Pulmonary artery endothelial cell (primary cell): Measurements from ENCODE around the gene SLC29A1. TPM values are rescaled to one million over a fixed set of nuclear protein-coding genes. Genes with fewer than 3 reads are reported as not detected.

Experiments
- DNase-seq: peaks from one replicate; pipeline ENCODE4 v3.0.0-alpha.2; 2011; ENCODE audit warnings: low read depth, low spot score
- total RNA-seq: library from RNA; depleted of rRNA; stranded (reverse); fragments of >200 nt; gene quantifications from 2 replicates; pipeline ENCODE4 v1.2.3, GENCODE V29; 2014

SLC29A1 gene
- total RNA-seq, 1 donor from 2014 or later, result 88.4 TPM

DNA sequence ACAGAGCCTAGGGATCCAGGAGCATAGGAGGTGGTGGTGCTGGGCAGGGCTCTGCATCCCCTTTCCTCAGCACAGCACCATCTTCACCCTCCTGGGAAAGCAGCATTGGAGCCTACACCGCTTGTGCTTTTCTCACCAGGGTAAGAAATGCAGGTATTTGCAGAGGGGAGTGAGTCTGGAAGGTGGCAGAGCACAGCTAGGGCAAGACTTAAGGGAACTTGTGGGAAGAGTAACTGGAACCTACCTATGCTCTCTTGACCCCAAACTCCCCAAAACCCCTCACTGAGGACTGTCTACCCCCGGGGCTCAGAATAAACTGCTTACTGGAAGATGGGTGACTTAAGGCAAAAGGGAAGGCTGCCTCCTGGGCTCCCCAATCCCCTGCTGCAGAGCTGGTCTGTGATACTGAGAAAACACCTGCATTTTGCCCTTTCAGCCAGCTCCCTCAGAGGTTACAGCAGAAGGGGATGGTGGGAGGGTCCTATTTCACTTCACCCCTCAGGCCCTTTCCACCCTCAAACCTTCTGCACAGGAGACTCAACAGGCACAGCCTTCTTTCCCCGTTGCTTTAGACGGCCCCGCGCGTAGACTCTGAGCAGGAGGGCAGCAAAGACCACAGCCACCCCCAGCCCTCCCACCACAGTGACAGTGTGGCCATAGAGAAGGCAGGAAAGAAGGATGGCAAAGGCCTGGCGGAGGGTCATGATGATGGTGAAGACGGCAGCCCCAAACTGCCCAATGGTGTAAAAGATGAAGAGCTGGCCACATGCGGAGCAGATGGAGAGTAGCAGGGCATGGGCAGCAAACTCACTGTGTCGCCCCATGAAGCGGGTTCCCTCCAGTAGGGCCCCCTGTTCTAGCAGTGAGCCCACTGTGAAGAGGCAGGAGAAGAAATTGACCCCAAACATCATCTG, 31.1 kb downstream of the SLC29A1 start:
- no peak for DNase-seq

DNA sequence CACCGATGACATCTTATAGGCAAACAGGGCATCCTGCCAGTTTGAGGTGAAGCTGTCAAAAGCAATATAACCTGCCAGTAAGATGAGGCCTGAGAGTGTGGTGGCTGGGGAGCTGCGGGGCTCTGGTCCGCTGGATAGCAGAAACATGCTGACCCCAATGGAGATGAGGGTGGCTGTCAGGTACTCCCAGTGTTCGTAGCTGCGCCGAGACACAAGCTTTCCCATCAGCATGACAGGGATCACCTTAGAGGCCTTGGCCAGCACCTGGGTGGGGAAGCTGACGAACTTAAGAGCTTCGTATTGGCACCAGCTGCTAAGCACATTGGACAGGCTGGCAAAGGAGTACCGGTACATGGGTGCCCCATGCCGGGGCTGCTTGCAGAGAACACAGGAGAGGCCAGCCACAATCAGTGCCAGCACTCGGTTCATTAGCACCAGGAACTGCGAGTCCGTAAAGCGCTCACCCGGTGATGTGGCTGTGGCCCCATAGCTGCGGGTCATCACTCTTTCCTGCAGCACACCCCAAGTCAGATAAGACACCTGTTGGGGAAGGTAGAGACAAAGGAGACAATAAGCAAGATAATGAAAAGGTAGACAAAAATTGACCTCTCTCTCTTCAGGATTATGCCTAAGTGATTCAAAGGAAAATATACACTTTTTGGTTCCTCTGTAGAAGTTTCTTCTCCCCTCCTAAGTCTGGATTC, 31.9 kb downstream of the SLC29A1 start:
- no peak for DNase-seq

DNA sequence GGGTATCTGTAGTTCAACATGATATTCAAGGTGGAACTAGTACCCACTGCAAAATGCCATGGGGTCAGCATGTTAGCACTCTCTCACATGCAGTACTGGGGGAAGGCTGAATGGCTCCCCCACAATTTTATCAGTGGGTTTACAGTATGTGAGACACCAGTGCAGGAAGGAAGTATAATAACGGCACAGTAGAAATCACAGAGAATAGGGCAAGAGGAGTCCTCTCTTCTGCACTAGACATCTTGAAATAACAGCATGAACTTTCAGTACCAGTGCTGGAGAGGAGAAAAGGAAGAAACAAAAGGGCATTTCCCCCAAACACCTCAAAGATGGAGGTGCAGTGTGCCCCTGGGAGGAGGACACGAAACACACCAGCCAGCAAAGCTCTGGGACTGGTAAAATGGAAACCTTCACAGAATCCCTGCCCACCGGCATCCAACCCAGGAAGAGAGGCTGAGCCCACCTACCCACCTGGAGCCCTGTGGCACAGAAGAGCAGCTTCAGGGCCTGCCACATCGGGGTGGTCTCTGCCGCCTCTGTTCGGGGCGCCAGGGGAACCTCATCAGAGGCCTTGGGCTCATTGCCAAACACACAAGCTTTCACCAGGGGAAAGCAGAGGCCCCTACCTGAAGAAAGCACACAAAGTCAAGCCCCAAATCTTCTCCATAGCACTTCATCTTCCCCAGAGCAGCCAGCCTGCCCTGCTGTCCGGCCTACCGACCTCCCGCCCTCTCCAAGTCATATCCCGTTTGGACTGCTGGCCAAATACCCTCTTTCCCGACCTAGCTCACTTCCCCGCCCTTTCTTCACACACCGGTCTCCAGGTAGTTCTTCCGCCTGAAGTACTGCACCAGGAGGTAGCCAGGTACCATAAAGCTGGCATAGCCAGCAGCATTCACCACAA, 32.7 kb downstream of the SLC29A1 start:
- no peak for DNase-seq

DNA sequence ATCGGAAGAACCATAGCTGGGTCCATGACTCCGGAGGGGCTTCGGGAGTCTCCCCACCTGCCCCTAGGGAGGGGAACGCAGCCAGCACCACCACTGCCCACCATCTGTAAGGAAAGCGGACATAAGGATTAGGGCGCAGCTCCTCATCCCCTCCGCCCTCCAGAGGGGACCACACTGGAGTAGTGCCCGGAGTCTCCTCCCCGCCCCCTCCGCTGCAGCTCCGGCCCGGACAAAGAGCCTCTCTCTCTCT, 33.3 kb downstream of the SLC29A1 start:
- DNase-seq, result no peak

DNA sequence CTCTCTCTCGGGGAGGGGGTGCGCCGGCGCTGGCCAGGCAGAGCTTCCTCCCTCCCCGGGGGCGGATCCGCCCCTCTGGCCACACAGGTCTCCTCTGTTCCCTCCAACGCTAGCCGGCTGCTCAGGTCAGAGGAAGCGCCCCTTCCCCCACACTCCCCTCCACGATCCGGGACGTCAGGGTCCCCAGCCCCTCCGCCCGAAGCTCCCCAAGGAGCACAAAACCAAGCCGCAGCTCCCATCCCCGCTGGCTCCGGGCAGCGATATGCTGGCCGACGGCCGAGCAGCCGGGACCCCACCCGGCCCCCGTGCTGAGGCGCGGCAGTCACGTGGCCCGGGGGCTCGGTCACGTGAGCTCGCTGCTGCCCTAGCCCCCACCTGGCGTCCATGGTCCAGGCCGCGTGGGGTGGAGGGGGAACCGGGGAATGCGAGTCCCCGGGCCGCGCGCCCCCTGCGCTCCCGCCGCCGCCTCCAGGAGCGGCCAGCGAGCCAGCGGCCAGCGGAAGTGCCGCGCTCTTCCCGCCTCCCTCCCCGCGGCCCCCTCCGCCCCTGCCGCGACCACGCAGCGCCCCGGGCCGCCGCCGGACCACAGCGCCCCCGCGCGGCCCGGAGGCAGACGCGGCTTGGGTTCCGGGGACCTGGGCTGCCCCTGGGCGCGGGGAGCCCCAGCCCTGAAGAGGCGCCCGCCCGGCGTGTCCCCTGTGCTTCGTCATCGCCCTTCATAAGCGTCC, 33.8 kb downstream of the SLC29A1 start, which contains the start of gene SLC35B2:
Gene SLC35B2 (minus strand): TSS at position 504 of the 728 bp plus-strand sequence. CDS start 118 bp downstream, at position 386.
- DNase-seq, result no peak

- DNase-seq, result no peak
Observed at GRCh38 chr6:44257753-44258324, 34.4 kb downstream of the SLC29A1 start.

DNA sequence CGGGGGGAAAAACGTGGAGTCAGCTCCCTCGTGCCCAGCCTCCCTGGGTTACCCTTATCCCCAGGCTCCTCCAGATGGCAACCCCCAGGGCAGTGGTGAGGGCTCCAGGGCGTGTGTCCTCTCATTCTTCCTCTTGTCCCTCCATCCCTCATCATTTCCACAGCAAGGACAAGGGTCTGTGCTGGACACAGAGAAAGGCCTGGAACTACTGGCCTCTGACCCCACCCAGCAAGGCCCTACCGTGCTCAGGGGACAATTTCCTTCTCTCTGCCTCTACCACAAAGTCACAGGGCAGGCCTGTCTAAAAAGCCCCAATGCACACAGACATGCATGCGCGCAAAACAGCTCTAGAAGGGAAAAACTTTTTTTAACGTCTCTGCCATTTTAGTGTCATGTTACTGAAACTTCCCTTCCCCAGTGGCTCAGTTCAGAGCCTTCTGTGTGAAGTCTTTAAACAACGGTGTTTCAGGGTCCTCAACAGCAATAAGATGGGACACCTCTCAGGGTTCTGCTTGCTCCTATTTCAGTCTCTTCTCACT, 35.0 kb downstream of the SLC29A1 start:
- DNase-seq, result no peak

DNA sequence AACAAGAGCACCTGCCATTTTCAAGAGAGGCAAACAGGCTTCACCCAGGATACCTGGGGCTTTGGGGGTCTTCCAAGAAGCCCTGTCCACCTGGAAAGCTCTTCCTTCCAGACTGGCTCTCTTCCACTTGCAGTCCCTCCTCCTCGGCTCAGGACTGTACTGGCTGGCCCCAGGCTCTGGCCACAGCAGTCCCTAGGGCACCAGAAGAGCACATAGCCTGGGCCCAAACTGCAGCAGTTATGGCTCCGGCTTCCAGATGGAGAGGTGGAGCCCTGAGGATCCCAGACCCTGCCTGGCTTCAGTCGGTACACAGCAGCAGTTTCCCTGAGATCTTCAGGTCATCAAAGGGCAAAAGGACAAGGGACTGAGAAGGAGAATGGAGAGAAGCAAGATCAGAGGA, 35.5 kb downstream of the SLC29A1 start:
- no peak for DNase-seq

DNA sequence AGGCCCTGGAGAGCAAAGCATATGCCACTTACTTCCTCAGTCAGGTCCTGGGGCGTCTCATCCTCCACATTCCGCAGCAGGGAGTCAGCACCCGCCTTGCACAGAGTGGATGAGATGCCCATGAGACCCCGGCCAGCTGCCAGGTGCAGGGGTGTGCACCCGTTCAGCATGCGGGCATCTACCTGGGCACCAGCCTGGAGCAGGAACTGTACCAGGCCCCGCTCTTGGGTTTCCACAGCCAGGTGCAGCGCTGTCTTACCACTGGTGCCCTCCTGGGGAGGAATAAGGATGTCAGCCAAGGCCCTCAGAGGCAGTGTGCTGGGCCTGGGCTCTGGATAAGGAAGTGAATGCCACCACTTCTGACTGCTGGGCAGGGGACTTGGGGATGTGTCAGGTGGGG, 36.6 kb downstream of the SLC29A1 start:
- no peak for DNase-seq

DNA sequence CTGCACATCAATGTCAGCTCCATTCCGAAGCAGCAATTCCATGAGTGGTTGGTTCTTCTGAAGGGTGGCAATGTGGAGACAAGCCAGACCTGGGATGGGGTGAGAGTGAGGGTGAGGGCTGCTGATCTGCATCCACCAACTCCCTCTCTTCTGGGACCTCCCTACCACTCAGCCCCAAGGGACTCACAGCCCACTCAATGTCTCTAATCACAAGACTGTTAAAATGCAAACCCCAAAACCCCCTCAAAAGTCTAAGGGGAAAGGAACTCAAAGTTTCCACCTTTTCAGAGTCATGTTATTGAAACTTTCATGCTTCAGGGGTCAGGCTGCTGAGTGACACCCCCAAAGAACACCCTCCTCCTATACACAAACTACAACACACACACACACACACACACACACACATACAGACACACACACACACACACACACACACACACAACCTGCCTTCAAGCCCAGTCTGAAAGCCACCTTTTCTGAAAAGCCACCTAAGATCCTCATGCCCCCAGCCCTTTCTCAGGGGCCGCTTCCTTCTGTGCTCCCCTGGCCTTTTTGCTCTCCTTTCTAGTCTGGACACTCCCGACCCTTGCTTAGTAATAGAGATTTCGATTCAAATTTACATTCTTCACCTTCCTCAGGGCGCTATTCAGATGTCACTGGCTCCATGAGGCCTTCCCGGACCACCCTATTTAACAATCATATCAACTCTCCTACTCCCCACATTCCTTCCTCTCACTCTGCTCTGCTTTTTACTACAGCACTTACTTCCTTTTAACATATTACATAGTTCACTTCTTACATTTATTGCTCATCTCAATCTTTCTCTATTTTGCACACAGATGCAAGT, 37.3 kb downstream of the SLC29A1 start:
- no peak for DNase-seq

- no peak for DNase-seq
Observed at GRCh38 chr6:44261581-44261980, 38.2 kb downstream of the SLC29A1 start.

DNA sequence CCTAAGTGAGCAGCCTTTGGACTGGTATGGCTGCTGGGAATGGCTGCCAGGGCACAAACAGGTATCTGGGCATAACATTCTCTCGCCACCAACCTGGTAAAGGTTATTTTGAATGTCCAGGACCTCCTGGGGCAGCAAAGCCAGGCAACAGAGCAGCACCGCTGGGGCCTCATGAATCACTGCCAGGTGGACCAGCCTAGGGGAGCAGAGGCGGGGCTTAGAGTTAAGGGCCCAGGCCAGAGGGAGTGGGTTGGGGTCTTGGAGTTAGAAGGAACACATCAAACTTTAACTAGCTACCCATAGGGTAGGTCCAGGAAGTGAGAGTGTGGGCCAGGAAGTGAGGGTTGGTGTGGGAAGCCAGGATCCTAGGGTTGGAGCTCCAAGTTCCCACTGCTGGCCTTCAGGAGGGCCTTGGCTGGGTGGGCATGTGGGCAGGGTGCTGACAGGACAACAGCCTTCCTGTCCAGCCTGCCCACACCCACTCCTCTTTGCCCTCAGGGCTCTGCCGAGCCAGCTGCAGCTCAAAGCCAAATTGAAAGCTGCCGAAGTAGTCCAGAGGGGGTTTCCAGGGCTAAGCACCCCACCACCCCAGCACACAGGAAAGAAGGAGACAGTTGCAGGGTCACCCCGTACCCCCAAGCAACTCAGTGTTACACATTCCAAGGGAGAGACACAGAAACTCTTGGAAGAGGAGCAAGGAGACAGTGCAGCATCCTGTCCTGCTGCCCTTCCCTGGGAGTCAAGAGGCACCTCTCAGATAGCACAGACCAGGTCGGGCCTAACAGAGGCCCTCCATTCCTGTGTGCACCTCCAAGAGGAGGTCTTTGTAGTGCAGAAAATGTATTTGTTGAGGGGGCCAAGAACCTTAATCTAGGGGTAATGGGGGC, 39.3 kb downstream of the SLC29A1 start:
- DNase-seq, result no peak

GRCh38 chr6:44263354-44264100, 40.1 kb downstream of the SLC29A1 start:
- no peak for DNase-seq

DNA sequence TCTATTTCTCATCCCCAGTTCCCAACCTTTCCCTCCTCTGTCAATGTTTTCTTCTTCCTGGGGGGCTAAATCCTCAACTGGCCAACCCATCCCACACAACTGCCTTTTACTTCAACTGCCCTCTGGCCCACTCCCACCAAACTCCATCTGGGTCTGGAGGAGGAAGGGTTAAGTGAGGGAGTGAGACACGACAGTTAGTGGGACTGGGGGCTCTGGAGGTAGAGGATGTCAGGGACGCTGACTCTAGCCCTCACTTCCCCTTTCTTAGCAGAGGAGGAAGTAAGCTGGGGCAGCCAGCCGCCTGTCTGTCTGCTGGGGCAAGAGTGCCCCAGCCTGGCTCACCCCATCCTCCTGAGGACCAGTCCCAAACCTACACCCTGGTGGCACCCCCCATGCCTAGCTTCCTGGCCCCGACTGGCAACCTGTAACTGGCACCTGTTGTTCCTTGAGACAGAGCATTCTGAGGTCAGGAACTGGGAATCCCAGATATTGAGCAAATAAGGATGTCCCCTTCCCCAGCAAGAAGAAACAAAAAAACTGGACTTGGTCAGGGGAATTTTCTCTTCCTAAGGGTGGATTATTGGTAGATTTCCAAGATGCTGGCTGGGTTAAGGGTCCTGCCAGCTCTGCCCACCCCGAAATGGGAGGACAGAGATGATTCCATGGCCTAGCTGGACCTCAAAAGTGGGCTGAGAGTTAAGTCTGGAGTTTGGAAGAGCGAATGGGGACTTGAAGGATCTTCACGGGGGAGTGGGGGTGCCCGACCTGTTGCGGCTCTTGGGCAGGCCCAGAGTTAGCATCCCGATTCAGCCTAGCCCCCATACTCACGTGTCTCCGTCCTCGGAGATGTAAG, 41.0 kb downstream of the SLC29A1 start:
- DNase-seq, result no peak

- peak; percentile 65 for DNase-seq
Observed at GRCh38 chr6:44265007-44265721, 41.8 kb downstream of the SLC29A1 start, which contains the start of gene NFKBIE. Gene NFKBIE (minus strand): TSS chr6:44265551. CDS start chr6:44265346, 205 bp downstream.

GRCh38 chr6:44265722-44266233, 42.4 kb downstream of the SLC29A1 start:
- DNase-seq, result no peak
